K562 (cell line): ENCODE measurements around the gene XPNPEP1. TPM values are rescaled to one million over a fixed set of nuclear protein-coding genes. Genes with fewer than 3 reads are reported as not detected.

Experiments used
- polyA plus RNA-seq, 8 experiments: library from polyadenylated mRNA; depleted of rRNA in 4 of 8; stranded (reverse) in 5 of 8; unstranded in 3 of 8; fragments of >200 nt; fragmentation: Nextera tagmentation in 2 of 8; fragmentation: Illumina TruSeq in 1 of 8; extraction: Ambion mirVana in 2 of 8; extraction: Trizol in 1 of 8; gene quantifications; 2 replicates each; pipeline versions ENCODE4 v1.2.1 to v1.2.3, GENCODE V29; 2011 to 2014; ENCODE audit warnings: inconsistent platforms in 1 of 8, missing spikeins in 1 of 8
- total RNA-seq, 7 experiments: library from RNA; depleted of rRNA in 6 of 7; stranded (reverse); fragments of >200 nt in 6 of 7; fragmentation: Illumina TruSeq in 2 of 7; extraction: Trizol in 2 of 7; gene quantifications; 2 replicates each; pipeline versions ENCODE4 v1.2.1 to v1.2.3, GENCODE V29; 2011 to 2021; ENCODE audit warnings: low replicate concordance in 1 of 7
- TF ChIP-seq, protein P1 (sequence below): fragments of 450-650 bp; IDR thresholded peaks from 2 replicates; pipeline ENCODE4 v1.6.1; 2016; ENCODE audit warnings: mild to moderate bottlenecking, moderate library complexity

The XPNPEP1 gene
- total and polyA plus RNA-seq, 9 of the 15 experiments (the other 6 are each of a cell fraction or from before 2014, with no cell fraction given) = 24.2 to 93.5 (median 40.1) TPM

DNA sequence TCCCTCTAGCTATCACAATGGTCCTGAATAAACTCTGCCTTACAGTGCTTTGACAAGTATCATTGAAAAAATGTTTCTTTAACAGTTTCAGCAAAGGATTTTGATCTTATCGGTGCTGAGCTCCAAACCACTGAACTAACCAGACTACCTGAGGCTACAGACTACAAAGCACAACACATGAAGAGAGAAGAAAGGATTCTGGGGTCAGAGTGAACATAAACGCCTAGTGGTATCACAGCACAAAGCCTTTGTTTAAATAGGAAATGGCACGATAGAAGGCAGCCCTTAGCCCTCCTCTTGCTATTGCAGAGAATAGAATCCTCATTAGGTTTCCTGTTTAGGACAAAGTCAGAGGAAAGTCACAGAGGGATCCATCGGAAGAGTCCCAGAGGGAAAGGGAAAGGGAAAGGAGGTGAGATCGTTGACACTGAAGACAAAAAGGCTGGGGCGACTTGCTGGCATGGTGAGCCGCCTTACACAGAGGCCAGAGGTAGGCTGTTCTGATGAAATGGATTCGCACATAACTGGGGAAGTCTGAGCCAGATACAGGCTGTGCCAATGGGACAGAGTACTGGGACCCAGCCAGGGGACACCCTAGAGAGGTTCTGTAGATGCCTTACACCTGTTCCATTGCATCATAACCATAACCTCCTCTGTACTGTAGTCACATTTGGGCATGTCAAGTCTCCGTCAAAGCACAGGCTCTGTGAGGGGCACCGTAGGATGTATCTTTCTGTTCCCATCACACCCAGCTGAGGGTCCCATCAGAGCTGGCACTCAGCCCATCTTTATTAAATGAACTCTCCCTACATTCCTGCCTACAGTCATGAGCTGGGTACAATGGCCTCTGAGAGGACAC, 71.5 kb downstream of the XPNPEP1 start (continued):
- TF ChIP-seq, protein P1, sequence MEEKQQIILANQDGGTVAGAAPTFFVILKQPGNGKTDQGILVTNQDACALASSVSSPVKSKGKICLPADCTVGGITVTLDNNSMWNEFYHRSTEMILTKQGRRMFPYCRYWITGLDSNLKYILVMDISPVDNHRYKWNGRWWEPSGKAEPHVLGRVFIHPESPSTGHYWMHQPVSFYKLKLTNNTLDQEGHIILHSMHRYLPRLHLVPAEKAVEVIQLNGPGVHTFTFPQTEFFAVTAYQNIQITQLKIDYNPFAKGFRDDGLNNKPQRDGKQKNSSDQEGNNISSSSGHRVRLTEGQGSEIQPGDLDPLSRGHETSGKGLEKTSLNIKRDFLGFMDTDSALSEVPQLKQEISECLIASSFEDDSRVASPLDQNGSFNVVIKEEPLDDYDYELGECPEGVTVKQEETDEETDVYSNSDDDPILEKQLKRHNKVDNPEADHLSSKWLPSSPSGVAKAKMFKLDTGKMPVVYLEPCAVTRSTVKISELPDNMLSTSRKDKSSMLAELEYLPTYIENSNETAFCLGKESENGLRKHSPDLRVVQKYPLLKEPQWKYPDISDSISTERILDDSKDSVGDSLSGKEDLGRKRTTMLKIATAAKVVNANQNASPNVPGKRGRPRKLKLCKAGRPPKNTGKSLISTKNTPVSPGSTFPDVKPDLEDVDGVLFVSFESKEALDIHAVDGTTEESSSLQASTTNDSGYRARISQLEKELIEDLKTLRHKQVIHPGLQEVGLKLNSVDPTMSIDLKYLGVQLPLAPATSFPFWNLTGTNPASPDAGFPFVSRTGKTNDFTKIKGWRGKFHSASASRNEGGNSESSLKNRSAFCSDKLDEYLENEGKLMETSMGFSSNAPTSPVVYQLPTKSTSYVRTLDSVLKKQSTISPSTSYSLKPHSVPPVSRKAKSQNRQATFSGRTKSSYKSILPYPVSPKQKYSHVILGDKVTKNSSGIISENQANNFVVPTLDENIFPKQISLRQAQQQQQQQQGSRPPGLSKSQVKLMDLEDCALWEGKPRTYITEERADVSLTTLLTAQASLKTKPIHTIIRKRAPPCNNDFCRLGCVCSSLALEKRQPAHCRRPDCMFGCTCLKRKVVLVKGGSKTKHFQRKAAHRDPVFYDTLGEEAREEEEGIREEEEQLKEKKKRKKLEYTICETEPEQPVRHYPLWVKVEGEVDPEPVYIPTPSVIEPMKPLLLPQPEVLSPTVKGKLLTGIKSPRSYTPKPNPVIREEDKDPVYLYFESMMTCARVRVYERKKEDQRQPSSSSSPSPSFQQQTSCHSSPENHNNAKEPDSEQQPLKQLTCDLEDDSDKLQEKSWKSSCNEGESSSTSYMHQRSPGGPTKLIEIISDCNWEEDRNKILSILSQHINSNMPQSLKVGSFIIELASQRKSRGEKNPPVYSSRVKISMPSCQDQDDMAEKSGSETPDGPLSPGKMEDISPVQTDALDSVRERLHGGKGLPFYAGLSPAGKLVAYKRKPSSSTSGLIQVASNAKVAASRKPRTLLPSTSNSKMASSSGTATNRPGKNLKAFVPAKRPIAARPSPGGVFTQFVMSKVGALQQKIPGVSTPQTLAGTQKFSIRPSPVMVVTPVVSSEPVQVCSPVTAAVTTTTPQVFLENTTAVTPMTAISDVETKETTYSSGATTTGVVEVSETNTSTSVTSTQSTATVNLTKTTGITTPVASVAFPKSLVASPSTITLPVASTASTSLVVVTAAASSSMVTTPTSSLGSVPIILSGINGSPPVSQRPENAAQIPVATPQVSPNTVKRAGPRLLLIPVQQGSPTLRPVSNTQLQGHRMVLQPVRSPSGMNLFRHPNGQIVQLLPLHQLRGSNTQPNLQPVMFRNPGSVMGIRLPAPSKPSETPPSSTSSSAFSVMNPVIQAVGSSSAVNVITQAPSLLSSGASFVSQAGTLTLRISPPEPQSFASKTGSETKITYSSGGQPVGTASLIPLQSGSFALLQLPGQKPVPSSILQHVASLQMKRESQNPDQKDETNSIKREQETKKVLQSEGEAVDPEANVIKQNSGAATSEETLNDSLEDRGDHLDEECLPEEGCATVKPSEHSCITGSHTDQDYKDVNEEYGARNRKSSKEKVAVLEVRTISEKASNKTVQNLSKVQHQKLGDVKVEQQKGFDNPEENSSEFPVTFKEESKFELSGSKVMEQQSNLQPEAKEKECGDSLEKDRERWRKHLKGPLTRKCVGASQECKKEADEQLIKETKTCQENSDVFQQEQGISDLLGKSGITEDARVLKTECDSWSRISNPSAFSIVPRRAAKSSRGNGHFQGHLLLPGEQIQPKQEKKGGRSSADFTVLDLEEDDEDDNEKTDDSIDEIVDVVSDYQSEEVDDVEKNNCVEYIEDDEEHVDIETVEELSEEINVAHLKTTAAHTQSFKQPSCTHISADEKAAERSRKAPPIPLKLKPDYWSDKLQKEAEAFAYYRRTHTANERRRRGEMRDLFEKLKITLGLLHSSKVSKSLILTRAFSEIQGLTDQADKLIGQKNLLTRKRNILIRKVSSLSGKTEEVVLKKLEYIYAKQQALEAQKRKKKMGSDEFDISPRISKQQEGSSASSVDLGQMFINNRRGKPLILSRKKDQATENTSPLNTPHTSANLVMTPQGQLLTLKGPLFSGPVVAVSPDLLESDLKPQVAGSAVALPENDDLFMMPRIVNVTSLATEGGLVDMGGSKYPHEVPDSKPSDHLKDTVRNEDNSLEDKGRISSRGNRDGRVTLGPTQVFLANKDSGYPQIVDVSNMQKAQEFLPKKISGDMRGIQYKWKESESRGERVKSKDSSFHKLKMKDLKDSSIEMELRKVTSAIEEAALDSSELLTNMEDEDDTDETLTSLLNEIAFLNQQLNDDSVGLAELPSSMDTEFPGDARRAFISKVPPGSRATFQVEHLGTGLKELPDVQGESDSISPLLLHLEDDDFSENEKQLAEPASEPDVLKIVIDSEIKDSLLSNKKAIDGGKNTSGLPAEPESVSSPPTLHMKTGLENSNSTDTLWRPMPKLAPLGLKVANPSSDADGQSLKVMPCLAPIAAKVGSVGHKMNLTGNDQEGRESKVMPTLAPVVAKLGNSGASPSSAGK = no peak
- TF ChIP-seq, all 486 proteins: peak for 0
